ENCODE measurements around the gene SRPK2. TPM values are rescaled to one million over a fixed set of nuclear protein-coding genes. Genes with fewer than 3 reads are reported as not detected.

Gene SRPK2
- total RNA-seq, 1 experiment from 2014 or later: 59.8 TPM

- H3K27me3 ChIP-seq (replicated peaks; ENCODE audit: insufficient read depth, low read depth, low read length, poor library complexity): no peaks in the 10 kb centered on the region
- BruUV-seq (replicated peaks): no TSS peak
- no peak overlapping the region for H3K27ac ChIP-seq (ENCODE audit: low read depth, low read length, poor library complexity, severe bottlenecking)
- no peak overlapping the region for H3K4me3 ChIP-seq (ENCODE audit: low read depth, low read length, poor library complexity, severe bottlenecking)
- H3K9me3 ChIP-seq (ENCODE audit: low read depth, low read length, poor library complexity, severe bottlenecking): peaks cover under 1% of the 10 kb centered on the region
- DNase-seq (ENCODE audit: low spot score): no peak
- no peaks in the 10 kb centered on the region for H3K4me1 ChIP-seq (ENCODE audit: insufficient read depth, low read length, poor library complexity, severe bottlenecking)
- intact Hi-C loops (cut with micrococcal nuclease; ENCODE audit: unreplicated experiment): no loop called here
- H3K36me3 ChIP-seq (ENCODE audit: insufficient read depth, low read length, poor library complexity, severe bottlenecking): no peaks in the 10 kb centered on the region
- POLR2A ChIA-PET (ENCODE audit: low non-redundant PET): no interaction called here
- TF ChIP-seq CTCF (conservative IDR thresholded peaks at IDR 0.05; ENCODE audit: low read depth, low read length) (no peak), EZH2 (IDR thresholded peaks at IDR 0.05; ENCODE audit: borderline replicate concordance, low read depth, low read length, poor library complexity, severe bottlenecking) (no peak)
- CTCF ChIA-PET: no interaction called here
Measured at GRCh38 chr7:105185290-105186010, 203.3 kb downstream of the SRPK2 start.

GRCh38 chr7:105180002-105180401 lies 208.7 kb downstream of the SRPK2 start:
- Histone ChIP-seq H3K36me3 (ENCODE audit: insufficient read depth, low read length, poor library complexity, severe bottlenecking) (no peaks in the 10 kb centered on the region), H3K9me3 (ENCODE audit: low read depth, low read length, poor library complexity, severe bottlenecking) (peaks cover 6% of the 10 kb centered on the region), H3K4me1 (ENCODE audit: insufficient read depth, low read length, poor library complexity, severe bottlenecking) (no peaks in the 10 kb centered on the region), H3K27me3 (replicated peaks; ENCODE audit: insufficient read depth, low read depth, low read length, poor library complexity) (no peaks in the 10 kb centered on the region), H3K4me3 (ENCODE audit: low read depth, low read length, poor library complexity, severe bottlenecking) (no peak overlapping the region), H3K27ac (ENCODE audit: low read depth, low read length, poor library complexity, severe bottlenecking) (no peak overlapping the region)
- no peak for DNase-seq (ENCODE audit: low spot score)
- TF ChIP-seq EZH2 (IDR thresholded peaks at IDR 0.05; ENCODE audit: borderline replicate concordance, low read depth, low read length, poor library complexity, severe bottlenecking) (no peak), CTCF (conservative IDR thresholded peaks at IDR 0.05; ENCODE audit: low read depth, low read length) (no peak)
- POLR2A ChIA-PET (ENCODE audit: low non-redundant PET): no interaction called here
- BruUV-seq (replicated peaks): no TSS peak
- intact Hi-C loops (cut with micrococcal nuclease; ENCODE audit: unreplicated experiment): no loop called here
- CTCF ChIA-PET: no interaction called here

GRCh38 chr7:105178928-105179541 lies 209.7 kb downstream of the SRPK2 start:
- BruUV-seq (replicated peaks): no TSS peak

More at GRCh38 chr7:105178928-105179541, 209.7 kb downstream of the SRPK2 start:
- no peak overlapping the region for H3K4me3 ChIP-seq (ENCODE audit: low read depth, low read length, poor library complexity, severe bottlenecking)
- H3K4me1 ChIP-seq (ENCODE audit: insufficient read depth, low read length, poor library complexity, severe bottlenecking): peaks cover 1% of the 10 kb centered on the region
- intact Hi-C loops (cut with micrococcal nuclease; ENCODE audit: unreplicated experiment): no loop called here
- no peaks in the 10 kb centered on the region for H3K27me3 ChIP-seq (replicated peaks; ENCODE audit: insufficient read depth, low read depth, low read length, poor library complexity)
- TF ChIP-seq CTCF (conservative IDR thresholded peaks at IDR 0.05; ENCODE audit: low read depth, low read length) (no peak), EZH2 (IDR thresholded peaks at IDR 0.05; ENCODE audit: borderline replicate concordance, low read depth, low read length, poor library complexity, severe bottlenecking) (no peak)
- DNase-seq (ENCODE audit: low spot score): no peak
- no peaks in the 10 kb centered on the region for H3K36me3 ChIP-seq (ENCODE audit: insufficient read depth, low read length, poor library complexity, severe bottlenecking)
- ChIA-PET CTCF (no interaction called here), POLR2A (ENCODE audit: low non-redundant PET) (no interaction called here)
- no peak overlapping the region for H3K27ac ChIP-seq (ENCODE audit: low read depth, low read length, poor library complexity, severe bottlenecking)
- H3K9me3 ChIP-seq (ENCODE audit: low read depth, low read length, poor library complexity, severe bottlenecking): peaks cover 6% of the 10 kb centered on the region
